ENCODE data around the gene EPN2. TPM values are rescaled to one million over a fixed set of nuclear protein-coding genes. Genes with fewer than 3 reads are reported as not detected.

EPN2 gene
- total RNA-seq, 1 experiment from 2014 or later: 35.6 TPM

DNA sequence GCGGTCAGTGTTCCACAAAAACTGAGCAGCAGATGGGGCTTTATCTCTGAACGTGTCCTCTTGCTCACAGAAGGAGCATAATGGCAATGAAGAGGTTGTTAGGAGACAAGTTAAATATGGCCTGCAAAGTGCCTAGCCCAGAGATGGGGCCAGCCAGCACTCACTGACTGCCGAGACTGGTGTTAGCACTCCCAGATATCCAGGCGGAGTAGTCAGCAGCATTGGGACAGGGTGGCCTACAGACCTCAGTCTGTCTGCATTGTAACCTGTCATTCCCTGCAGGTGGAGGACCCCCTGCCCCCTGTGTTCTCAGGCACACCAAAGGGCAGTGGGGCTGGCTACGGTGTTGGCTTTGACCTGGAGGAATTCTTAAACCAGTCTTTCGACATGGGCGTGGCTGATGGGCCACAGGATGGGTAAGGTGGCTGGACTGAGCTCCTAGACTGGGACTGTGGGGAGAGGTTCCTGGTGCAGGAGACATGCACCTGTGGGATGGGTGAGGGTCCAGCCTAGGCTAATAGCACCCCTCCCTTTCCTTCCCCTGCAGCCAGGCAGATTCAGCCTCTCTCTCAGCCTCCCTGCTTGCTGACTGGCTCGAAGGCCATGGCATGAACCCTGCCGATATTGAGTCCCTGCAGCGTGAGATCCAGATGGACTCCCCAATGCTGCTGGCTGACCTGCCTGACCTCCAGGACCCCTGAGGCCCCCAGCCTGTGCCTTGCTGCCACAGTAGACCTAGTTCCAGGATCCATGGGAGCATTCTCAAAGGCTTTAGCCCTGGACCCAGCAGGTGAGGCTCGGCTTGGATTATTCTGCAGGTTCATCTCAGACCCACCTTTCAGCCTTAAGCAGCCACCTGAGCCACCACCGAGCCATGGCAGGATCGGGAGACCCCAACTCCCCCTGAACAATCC lies 145.6 kb downstream of the EPN2 start:
- Mint-ChIP-seq H3K27ac (ENCODE audit: unreplicated experiment) (no peak overlapping the region), H3K9me3 (ENCODE audit: unreplicated experiment) (no peaks in the 10 kb centered on the region), H3K4me1 (ENCODE audit: low read depth, unreplicated experiment) (peaks cover 4% of the 10 kb centered on the region), H3K4me3 (ENCODE audit: unreplicated experiment) (no peak overlapping the region), H3K36me3 (ENCODE audit: insufficient read depth, unreplicated experiment) (peaks cover 63% of the 10 kb centered on the region), H3K27me3 (ENCODE audit: insufficient read depth, unreplicated experiment) (no peaks in the 10 kb centered on the region)
- no peak overlapping the region for H3K4me3 ChIP-seq (ENCODE audit: low read depth, low read length)
- H3K4me1 ChIP-seq: peaks cover 15% of the 10 kb centered on the region
- H3K9me3 ChIP-seq: no peaks in the 10 kb centered on the region
- H3K36me3 ChIP-seq (ENCODE audit: control insufficient read depth, insufficient read depth, low read length): peaks cover 5% of the 10 kb centered on the region
- intact Hi-C loops (cut with micrococcal nuclease; ENCODE audit: unreplicated experiment): no loop called here
- ChIA-PET POLR2A (no interaction called here), CTCF (no interaction called here)
- TF ChIP-seq, protein P1, sequence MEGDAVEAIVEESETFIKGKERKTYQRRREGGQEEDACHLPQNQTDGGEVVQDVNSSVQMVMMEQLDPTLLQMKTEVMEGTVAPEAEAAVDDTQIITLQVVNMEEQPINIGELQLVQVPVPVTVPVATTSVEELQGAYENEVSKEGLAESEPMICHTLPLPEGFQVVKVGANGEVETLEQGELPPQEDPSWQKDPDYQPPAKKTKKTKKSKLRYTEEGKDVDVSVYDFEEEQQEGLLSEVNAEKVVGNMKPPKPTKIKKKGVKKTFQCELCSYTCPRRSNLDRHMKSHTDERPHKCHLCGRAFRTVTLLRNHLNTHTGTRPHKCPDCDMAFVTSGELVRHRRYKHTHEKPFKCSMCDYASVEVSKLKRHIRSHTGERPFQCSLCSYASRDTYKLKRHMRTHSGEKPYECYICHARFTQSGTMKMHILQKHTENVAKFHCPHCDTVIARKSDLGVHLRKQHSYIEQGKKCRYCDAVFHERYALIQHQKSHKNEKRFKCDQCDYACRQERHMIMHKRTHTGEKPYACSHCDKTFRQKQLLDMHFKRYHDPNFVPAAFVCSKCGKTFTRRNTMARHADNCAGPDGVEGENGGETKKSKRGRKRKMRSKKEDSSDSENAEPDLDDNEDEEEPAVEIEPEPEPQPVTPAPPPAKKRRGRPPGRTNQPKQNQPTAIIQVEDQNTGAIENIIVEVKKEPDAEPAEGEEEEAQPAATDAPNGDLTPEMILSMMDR (IDR thresholded peaks at IDR 0.05; ENCODE audit: insufficient read depth in 1 of 2, low read depth in 1 of 2, low read length in 1 of 2, severe bottlenecking in 1 of 2, unreplicated experiment in 1 of 2): no peak
- H3K27me3 ChIP-seq (replicated peaks; ENCODE audit: control insufficient read depth, insufficient read depth, low read length): no peaks in the 10 kb centered on the region
- no peak for DNase-seq
- no TSS peak for BruUV-seq (replicated peaks)

DNA sequence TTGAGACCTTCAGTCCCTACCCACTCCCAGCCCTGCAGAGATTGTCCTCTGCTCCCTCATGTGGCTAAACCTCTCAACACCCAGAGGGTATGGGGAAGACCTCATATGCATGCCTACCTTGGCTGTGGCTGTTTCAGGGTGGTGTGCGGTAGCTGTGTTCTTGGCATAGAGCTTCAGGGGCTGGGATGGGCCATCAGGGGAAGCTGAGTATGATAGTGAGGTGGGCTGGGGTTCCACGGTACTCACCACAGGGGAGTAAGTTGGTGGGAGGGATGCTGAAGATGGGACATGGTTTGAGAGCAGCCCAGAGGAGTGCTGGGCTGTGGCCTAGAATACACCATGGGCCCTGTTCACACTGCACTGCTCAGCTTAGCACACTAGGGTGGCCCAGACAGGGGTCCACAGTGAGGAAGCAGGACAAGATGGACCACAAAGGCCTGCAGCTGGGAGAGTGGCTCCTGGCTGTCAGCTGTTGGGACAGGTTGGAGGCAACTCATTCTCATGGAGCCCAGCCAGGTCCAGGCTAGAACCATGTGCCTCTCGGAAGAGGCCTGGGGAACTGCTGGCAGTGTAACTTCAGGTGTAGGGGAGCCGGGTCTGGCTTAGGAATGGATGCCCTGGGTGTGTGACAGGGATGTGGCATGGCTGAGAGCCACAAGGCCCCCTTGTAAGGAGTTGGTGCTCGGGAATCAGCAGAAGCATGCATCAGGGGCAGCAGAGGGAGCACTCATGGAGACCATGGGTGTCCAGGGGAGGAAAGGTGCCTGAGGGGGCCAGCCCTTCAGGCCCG lies 146.7 kb downstream of the EPN2 start:
- ChIA-PET POLR2A (no interaction called here), CTCF (no interaction called here)
- peaks cover 5% of the 10 kb centered on the region for H3K36me3 ChIP-seq (ENCODE audit: control insufficient read depth, insufficient read depth, low read length)
- no peaks in the 10 kb centered on the region for H3K27me3 Mint-ChIP-seq (ENCODE audit: insufficient read depth, unreplicated experiment)
- no peaks in the 10 kb centered on the region for H3K27me3 ChIP-seq (replicated peaks; ENCODE audit: control insufficient read depth, insufficient read depth, low read length)
- peaks cover 8% of the 10 kb centered on the region for H3K4me1 Mint-ChIP-seq (ENCODE audit: low read depth, unreplicated experiment)
- no peaks in the 10 kb centered on the region for H3K9me3 Mint-ChIP-seq (ENCODE audit: unreplicated experiment)
- no peaks in the 10 kb centered on the region for H3K9me3 ChIP-seq
- H3K4me1 ChIP-seq: peaks cover 22% of the 10 kb centered on the region
- TF ChIP-seq, protein P1 (IDR thresholded peaks at IDR 0.05; ENCODE audit: insufficient read depth in 1 of 2, low read depth in 1 of 2, low read length in 1 of 2, severe bottlenecking in 1 of 2, unreplicated experiment in 1 of 2): no peak
- BruUV-seq (replicated peaks): no TSS peak
- H3K4me3 ChIP-seq (ENCODE audit: low read depth, low read length): no peak overlapping the region
- H3K36me3 Mint-ChIP-seq (ENCODE audit: insufficient read depth, unreplicated experiment): peaks cover 52% of the 10 kb centered on the region
- H3K27ac Mint-ChIP-seq (ENCODE audit: unreplicated experiment): no peak overlapping the region
- DNase-seq: no peak
- H3K4me3 Mint-ChIP-seq (ENCODE audit: unreplicated experiment): no peak overlapping the region
- intact Hi-C loops (cut with micrococcal nuclease; ENCODE audit: unreplicated experiment): no loop called here

DNA sequence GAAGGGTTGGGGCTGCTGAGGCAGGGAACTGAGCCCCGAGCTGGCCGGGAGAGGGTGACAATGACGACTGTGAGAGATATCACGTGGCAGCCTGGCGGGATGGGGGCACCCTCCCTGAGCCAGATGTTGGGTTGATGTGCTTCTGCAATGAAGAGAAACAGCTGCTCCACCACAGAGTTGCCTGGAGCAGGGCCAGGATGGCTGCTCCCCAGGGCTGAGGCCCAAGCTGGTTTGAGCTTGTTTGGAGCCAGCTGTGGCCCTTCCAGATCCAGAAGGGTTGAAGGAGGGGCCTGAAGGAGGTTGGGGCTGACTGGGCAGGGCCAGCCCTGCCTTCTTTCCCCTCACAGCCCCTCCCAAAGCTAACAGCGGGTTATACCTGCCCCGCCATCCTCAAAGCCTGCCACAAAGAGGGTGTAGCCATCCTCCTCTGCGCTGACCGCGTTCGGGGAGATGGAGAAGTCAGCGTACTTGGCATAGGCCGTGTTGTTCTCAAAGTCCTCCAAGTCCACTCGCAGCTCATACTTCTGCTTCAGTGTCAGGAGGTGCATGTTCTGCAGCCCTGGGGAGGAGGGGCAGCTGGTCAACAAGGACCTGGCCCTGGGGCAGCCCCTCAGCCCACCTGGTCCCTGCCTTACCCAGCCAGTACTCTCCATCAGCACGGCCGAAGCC lies 147.7 kb downstream of the EPN2 start:
- H3K4me3 ChIP-seq (ENCODE audit: low read depth, low read length): no peak overlapping the region
- POLR2A ChIA-PET: no interaction called here
- H3K4me1 ChIP-seq: peaks cover 16% of the 10 kb centered on the region; the same call in 1 of the 2 replicates
- H3K27me3 Mint-ChIP-seq (ENCODE audit: insufficient read depth, unreplicated experiment): no peaks in the 10 kb centered on the region
- H3K4me3 Mint-ChIP-seq (ENCODE audit: unreplicated experiment): no peak overlapping the region
- peaks cover 43% of the 10 kb centered on the region for H3K36me3 Mint-ChIP-seq (ENCODE audit: insufficient read depth, unreplicated experiment)
- intact Hi-C loops (cut with micrococcal nuclease; ENCODE audit: unreplicated experiment): no loop called here
- H3K27ac Mint-ChIP-seq (ENCODE audit: unreplicated experiment): no peak overlapping the region
- H3K9me3 ChIP-seq: no peaks in the 10 kb centered on the region
- TF ChIP-seq, protein P1 (IDR thresholded peaks at IDR 0.05; ENCODE audit: insufficient read depth in 1 of 2, low read depth in 1 of 2, low read length in 1 of 2, severe bottlenecking in 1 of 2, unreplicated experiment in 1 of 2): no peak
- H3K27me3 ChIP-seq (replicated peaks; ENCODE audit: control insufficient read depth, insufficient read depth, low read length): no peaks in the 10 kb centered on the region
- DNase-seq: no peak
- no peaks in the 10 kb centered on the region for H3K9me3 Mint-ChIP-seq (ENCODE audit: unreplicated experiment)
- peaks cover 8% of the 10 kb centered on the region for H3K4me1 Mint-ChIP-seq (ENCODE audit: low read depth, unreplicated experiment)
- peaks cover 5% of the 10 kb centered on the region for H3K36me3 ChIP-seq (ENCODE audit: control insufficient read depth, insufficient read depth, low read length)
- CTCF ChIA-PET: no interaction called here
- BruUV-seq (replicated peaks): no TSS peak
